B cell (primary cell): ENCODE measurements around the gene AGPAT3.

ENCODE experiments used
- EZH2 ChIP-seq: IDR thresholded peaks from 2 replicates; pipeline ENCODE4 v1.6.1; 2012; ENCODE audit warnings: borderline replicate concordance, low read depth, mild to moderate bottlenecking, moderate library complexity, low read length; ENCODE audit not compliant: insufficient read depth, poor library complexity, severe bottlenecking
- TF ChIP-seq, protein P1 (sequence below): fragments of 200-600 bp; IDR thresholded peaks from one replicate; pipeline ENCODE4 v1.8.0; 2022; ENCODE audit warnings: antibody characterized with exemption, mild to moderate bottlenecking

DNA sequence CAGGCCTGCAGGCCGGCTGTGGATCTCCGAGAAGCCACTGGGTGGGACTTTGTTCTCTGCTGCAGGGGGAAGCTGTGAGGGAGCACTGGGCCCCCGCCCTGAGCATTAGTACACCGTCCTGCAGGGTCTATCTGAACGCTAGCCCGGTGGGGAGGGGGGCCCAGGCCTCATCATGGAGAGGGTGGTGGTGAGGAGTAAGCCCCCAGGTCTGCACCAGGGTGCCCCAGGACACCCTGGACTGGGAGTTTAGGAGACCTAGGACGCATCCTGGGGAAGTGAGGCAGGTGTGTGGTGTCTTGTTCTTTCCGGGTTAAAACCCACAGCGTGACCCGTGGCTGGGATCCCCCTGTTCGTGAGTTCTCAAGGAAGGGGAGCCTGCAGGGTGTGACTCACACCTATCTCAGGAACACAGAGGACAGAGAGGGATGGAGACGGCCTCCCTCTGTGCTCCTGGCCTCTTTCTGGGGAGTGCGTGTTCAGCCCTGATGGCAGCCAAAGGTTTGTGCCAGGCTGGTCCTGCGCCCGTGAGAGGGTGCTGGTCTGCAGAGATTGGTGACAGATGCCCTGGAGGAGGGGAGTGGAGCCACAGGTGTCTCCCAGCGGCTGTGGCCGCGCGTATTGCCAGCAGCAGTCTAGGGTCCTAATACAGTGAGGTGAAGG is 44.8 kb downstream of the AGPAT3 start:
- TF ChIP-seq, protein P1, sequence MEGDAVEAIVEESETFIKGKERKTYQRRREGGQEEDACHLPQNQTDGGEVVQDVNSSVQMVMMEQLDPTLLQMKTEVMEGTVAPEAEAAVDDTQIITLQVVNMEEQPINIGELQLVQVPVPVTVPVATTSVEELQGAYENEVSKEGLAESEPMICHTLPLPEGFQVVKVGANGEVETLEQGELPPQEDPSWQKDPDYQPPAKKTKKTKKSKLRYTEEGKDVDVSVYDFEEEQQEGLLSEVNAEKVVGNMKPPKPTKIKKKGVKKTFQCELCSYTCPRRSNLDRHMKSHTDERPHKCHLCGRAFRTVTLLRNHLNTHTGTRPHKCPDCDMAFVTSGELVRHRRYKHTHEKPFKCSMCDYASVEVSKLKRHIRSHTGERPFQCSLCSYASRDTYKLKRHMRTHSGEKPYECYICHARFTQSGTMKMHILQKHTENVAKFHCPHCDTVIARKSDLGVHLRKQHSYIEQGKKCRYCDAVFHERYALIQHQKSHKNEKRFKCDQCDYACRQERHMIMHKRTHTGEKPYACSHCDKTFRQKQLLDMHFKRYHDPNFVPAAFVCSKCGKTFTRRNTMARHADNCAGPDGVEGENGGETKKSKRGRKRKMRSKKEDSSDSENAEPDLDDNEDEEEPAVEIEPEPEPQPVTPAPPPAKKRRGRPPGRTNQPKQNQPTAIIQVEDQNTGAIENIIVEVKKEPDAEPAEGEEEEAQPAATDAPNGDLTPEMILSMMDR = no peak
- no peak for TF ChIP-seq EZH2
